Measurements from ENCODE around the gene EHMT1. TPM values are rescaled to one million over a fixed set of nuclear protein-coding genes. Genes with fewer than 3 reads are reported as not detected.

EHMT1 gene
- total and polyA plus RNA-seq, 2 of the 13 experiments (the other 11 are each of a cell fraction or from before 2014, with no cell fraction given): 23.0 to 27.1 TPM

GRCh38 chr9:137694962-137695875, 76.4 kb downstream of the EHMT1 start (continued):
- TF ChIP-seq ZNF276 (CRISPR knock-in tag; IDR thresholded peaks at IDR 0.05; ENCODE audit: low read depth): 0 out of 2 replicates have a peak, but pooled peaks have one; percentile 8
- TF ChIP-seq ZFP90 (CRISPR knock-in tag; IDR thresholded peaks at IDR 0.05; ENCODE audit: borderline replicate concordance): 0 out of 2 replicates have a peak, but pooled peaks have one; percentile 29
- TF ChIP-seq NFKB2 (CRISPR knock-in tag; IDR thresholded peaks at IDR 0.05; ENCODE audit: borderline replicate concordance): peak; percentile 15; the same call in 1 of the 2 replicates
- TF ChIP-seq NRL (CRISPR knock-in tag; IDR thresholded peaks at IDR 0.05; ENCODE audit: borderline replicate concordance): peak; percentile 43; the same call in 1 of the 2 replicates
- TF ChIP-seq CAMTA2 (CRISPR knock-in tag; IDR thresholded peaks at IDR 0.05; ENCODE audit: borderline replicate concordance): no peak
- TF ChIP-seq ZNF326 (CRISPR knock-in tag; IDR thresholded peaks at IDR 0.05; ENCODE audit: borderline replicate concordance): no peak
- TF ChIP-seq ZNF501 (CRISPR knock-in tag; IDR thresholded peaks at IDR 0.05): peak; percentile 63; the same call in 1 of the 2 replicates
- peak; percentile 97 for TF ChIP-seq ZBTB33 (CRISPR knock-in tag; IDR thresholded peaks at IDR 0.05)
- 0 out of 2 replicates have a peak, but pooled peaks have one; percentile 32 for TF ChIP-seq ZNF232 (CRISPR knock-in tag; IDR thresholded peaks at IDR 0.05; ENCODE audit: borderline replicate concordance)
- TF ChIP-seq HOXA3 (CRISPR knock-in tag; IDR thresholded peaks at IDR 0.05): peak; percentile 62
- TF ChIP-seq, protein P1, sequence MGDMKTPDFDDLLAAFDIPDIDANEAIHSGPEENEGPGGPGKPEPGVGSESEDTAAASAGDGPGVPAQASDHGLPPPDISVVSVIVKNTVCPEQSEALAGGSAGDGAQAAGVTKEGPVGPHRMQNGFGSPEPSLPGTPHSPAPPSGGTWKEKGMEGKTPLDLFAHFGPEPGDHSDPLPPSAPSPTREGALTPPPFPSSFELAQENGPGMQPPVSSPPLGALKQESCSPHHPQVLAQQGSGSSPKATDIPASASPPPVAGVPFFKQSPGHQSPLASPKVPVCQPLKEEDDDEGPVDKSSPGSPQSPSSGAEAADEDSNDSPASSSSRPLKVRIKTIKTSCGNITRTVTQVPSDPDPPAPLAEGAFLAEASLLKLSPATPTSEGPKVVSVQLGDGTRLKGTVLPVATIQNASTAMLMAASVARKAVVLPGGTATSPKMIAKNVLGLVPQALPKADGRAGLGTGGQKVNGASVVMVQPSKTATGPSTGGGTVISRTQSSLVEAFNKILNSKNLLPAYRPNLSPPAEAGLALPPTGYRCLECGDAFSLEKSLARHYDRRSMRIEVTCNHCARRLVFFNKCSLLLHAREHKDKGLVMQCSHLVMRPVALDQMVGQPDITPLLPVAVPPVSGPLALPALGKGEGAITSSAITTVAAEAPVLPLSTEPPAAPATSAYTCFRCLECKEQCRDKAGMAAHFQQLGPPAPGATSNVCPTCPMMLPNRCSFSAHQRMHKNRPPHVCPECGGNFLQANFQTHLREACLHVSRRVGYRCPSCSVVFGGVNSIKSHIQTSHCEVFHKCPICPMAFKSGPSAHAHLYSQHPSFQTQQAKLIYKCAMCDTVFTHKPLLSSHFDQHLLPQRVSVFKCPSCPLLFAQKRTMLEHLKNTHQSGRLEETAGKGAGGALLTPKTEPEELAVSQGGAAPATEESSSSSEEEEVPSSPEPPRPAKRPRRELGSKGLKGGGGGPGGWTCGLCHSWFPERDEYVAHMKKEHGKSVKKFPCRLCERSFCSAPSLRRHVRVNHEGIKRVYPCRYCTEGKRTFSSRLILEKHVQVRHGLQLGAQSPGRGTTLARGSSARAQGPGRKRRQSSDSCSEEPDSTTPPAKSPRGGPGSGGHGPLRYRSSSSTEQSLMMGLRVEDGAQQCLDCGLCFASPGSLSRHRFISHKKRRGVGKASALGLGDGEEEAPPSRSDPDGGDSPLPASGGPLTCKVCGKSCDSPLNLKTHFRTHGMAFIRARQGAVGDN (CRISPR knock-in tag; IDR thresholded peaks at IDR 0.05): peak; percentile 81
- peak; percentile 77 for TF ChIP-seq STAG1 (CRISPR knock-in tag; IDR thresholded peaks at IDR 0.05)
- TF ChIP-seq ZNF33B (CRISPR knock-in tag; IDR thresholded peaks at IDR 0.05): 0 out of 2 replicates have a peak, but pooled peaks have one; percentile 48
- TF ChIP-seq DMAP1 (CRISPR knock-in tag; IDR thresholded peaks at IDR 0.05): no peak
- 0 out of 2 replicates have a peak, but pooled peaks have one; percentile 30 for TF ChIP-seq SOX5 (CRISPR knock-in tag; IDR thresholded peaks at IDR 0.05; ENCODE audit: borderline replicate concordance)
- TF ChIP-seq HNF4A (CRISPR knock-in tag; IDR thresholded peaks at IDR 0.05): peak; percentile 61
- TF ChIP-seq KDM3A (CRISPR knock-in tag; IDR thresholded peaks at IDR 0.05; ENCODE audit: low read depth): no peak
- TF ChIP-seq IKZF5 (CRISPR knock-in tag; IDR thresholded peaks at IDR 0.05): peak; percentile 55; the same call in 1 of the 2 replicates

Measured in HepG2 (cell line).